NCI-H1436 (cell line): ENCODE results near the gene THSD7A.

Experiments used
- DNase-seq: peaks from one replicate; lab custom pipeline; 2025; lab: John Stamatoyannopoulos, UW

The THSD7A gene

GRCh38 chr7:11706666-11707605 is 125.1 kb downstream of the THSD7A start:
- DNase-seq = no peak

DNA sequence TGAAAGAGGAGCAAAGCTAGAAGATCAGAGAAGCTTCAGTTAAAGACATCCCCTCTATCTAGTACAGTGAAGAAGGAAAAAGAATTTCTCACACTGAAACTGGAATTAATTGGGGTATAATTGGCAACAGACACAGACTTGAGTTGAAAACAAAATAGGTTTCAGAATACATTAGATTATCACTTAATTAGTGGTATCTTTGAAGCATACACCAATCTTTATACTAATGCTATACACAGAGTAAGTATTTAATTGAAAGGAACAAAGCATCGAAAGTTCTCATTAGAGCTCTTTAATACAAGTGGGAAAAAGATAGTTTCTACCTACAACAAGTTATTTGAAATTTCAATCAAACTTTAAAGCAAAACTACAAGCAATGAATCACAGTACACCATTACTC is 128.2 kb downstream of the THSD7A start:
- no peak for DNase-seq

- DNase-seq = no peak
Observed at GRCh38 chr7:11702938-11703337, 129.1 kb downstream of the THSD7A start.

DNA sequence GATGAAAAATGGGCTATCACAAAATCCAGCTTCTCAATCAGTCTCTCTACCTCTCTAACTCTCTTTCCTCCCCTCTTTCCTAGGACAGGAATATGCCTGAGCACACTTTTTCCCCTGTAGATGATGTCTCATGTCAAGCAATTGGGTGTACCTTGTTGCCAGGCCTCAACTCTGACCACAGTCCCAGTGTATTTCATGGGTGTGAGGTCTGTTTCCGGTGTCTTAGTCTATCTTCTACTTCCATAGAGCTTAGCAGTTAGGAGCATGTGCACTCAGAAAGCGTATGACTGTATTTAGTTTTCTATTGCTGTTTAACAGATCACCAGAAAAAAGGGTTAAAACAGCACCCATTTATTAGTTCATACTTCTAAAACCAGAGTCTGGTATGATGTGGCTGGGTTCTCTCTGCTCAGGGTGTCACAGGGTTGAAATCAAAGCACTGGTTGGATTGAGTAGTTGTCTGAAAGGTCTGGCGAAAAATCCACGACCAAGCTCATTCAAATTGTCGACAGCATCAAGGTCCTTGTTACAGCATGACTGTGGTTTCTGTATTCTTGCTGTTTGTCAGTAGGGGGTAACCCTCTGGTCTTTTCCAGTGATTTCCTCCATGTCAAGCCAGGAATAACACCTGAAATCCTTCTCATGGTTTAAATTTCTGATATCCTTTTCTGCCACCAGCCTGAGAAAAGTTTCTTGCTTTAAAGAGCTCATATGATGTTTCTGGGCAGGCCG is 130.0 kb downstream of the THSD7A start:
- no peak for DNase-seq

DNA sequence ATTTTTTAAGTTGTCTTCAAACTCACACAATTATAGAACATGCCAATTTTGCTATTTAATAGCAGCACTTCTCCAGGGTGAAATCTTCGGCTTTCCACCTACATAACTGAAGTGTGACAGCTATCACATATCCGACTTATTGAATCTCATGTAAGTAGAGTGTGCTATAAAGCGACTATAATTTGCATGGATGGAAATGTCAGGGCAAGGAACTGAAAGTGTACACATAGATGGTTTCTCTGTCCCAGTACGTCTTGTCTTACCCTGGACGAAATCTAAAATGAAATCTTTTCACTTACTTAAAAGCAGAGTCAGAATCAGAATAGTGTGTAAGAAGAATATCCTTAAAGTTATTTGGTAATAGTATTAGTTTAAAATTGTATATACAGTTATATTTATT is 132.3 kb downstream of the THSD7A start:
- DNase-seq = no peak

DNA sequence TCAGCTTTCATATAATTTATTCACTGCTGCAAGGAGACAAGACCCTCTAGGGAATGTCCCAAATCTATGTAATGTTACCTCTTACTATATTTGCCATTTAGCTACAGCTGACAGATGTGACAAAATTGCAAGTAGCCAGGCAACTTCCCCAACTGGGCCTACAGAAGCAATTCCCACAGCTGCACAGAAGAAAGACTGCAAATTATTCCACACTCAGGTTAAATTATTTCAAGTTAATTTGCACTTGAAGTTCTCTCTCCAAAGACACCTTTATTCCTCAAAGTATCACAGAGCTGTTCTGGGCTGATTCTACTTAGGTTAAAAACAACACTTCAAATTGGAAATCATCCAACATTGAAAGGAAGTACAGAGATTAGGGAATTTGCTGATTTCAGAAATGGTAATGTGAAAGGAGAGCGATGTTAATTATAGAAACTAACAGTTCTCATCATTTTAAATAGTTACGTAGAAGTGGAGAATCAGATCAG is 133.6 kb downstream of the THSD7A start:
- peak; percentile 88 for DNase-seq

GRCh38 chr7:11690395-11690794 is 141.6 kb downstream of the THSD7A start:
- no peak for DNase-seq

DNA sequence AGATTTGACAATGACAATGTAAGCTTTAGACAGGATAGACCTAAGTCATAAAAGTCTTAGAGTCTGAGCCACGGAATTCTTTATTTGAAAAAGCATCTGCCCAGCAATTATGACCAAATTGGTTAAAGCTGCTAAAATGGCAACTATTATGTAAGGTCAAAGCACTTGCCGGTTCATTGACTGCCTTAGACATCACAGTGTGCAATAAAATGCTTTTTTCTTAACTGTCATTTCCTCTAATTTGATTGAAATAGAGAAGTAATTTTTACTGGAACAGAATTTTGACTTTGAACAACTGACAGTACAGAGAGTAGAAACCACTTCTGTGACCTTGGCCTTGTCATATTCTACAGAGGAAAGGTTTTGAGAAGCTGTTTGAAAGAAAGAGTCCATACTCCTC is 142.9 kb downstream of the THSD7A start:
- no peak for DNase-seq

DNA sequence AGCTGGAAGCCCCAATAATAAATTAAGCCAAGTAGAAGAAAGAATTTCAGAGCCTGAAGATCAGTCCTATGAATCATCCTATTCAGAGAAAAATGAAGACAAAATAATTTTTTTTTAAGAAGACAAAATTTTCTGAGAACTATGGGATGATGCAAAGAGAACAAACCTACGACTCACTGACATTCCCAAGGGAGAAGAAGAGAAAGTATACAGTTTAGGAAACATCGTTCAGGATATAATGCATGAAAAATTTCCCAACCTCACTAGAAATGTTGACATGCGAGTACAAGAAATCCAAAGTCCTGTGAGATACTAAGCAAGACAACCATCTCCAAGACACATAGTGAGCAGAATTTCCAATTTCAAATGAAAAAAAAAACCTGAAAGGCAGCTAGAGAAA is 150.5 kb downstream of the THSD7A start:
- no peak for DNase-seq

DNA sequence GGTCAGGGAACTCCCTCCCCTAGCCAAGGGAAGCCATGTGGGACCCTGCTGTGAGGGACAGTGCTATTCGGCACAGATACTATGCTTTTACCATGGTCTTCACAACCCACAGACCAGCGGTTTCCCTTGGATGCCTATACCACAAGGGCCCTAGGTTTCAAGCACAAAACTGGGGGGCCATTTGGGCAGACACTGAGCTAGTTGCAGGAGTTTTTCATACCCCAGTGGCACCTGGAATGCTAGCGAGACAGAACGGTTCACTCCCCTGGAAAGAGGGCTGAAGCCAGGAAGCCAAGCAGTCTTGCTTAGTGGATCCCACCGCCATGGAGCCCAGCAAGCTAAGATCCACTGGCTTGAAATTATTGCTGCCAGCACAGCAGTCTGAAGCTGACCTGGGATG is 156.8 kb downstream of the THSD7A start:
- no peak for DNase-seq

DNA sequence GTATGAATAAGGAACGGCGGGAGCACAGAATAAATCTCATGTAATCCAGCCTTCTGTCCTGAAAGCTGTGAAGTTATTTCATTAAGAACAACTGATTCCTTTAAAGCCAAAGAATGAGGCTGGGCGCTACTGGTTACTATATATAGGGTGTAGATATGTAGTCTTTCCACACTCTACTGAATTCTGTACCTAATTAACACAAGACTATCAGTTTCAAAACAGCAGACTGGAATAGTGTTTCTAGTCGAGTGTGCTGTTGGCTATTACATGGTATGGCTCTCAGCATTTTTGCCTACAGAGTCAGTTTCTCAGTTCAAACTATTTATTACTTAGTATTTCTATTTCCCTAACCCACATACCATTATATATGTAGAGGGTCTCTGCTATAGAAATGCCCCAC is 163.3 kb downstream of the THSD7A start:
- no peak for DNase-seq

- DNase-seq = no peak
Observed at GRCh38 chr7:11667810-11668185, 164.2 kb downstream of the THSD7A start.

DNA sequence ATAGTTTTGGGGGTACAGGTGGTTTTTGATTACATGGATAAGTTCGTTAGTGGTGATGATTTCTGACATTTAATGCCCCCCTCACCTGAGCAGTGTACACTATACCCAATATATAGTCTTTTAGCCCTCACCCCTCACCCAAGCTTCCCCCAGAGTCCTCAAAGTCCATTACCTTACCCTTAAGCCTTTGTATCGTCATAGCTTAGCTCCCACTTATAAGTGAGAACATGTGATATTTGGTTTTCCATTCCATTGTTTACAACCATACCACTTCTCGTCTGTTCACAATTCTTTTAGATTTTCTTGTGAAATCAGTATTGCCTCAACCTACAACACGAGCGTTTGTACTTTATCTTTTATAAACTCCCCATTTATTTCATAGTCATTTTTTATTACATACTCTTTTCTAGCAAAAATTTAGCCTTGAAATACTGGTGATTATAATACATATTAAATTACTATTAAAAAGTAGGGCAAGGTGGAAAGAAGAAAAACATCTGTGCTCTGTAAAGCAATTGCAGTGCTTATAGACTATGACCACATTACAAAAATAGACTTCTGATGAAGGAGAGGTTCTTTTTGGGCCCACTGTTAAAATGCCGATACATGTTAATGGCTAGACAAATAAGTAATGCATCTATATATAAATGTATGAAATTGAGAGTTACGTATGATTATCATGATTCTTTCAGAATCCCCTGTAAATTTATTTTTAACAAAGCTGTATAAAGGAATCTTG is 164.8 kb downstream of the THSD7A start:
- no peak for DNase-seq

DNA sequence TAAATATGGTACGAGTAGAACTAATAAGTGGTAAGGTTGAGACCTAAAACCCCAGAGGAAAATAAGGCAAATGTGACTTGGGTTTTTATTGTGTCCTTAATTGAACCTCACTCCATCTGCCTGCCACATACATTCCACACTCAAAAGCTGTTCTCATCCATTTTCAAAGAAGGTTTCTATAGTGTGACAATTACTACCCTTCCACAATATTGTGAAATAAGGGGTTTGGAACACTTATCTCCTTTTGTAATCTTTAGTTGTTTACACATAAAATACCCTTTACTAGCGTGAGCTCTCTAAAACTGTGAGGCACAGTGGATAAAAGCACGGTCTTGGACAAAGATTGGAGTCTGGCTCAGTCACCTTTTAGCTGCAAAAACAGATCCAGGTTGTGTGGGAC is 166.6 kb downstream of the THSD7A start:
- DNase-seq = peak; percentile 77

DNA sequence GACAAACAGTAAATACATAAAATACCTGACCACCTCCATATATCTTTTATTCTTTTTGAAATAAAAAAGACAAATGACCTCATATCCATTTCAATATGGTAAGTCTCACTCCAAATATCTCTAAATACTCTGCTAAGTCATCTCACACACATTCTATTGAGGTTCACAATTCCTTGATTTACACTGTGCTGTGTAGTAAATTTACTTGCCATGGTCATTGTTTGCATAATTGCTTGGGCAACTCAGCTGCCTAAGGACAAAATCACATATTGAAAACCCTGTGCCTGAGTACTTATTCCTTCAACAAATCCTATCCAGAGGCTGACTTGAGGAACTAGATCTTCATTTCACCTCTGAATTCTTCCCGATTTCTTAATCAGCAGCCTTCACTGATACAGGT is 176.4 kb downstream of the THSD7A start:
- no peak for DNase-seq

GRCh38 chr7:11655163-11655562 is 176.8 kb downstream of the THSD7A start:
- no peak for DNase-seq

DNA sequence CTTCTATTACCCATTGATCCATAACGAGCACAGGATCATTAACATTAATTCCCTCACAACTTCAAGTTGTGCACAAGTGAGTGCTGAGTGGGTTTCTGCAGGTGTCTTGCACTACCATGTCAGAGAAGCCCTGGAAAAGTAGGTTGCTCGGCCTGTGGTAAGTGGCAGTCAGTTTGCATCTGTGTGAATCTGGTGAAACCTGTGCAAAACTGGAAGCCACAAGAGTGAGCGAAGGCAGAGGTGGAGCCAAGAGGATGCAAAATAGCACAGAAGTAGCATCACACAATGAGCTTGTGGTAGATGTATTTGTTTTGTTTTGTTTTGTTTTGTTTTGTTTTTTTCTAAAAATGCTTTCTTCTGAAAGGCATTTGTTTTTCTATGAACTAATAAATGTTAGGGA is 181.5 kb downstream of the THSD7A start:
- DNase-seq = no peak

DNA sequence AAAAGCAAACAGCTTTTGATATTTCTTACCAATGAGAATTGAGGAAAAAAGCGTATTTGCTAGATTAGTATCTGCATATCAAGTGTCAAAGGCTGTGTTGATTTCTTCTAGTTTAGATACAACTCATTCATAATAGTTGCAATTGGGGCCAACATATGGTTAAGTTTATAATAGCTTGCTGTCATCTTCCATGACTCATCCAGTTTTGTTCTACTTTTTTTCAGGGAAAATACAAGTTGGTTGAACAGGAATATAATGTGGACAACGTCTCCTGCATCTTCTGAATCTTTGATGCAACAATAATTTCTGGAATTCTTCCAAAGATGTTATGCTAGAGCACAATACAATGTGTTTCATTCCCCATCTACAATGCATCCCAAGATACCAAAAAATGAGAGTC is 182.0 kb downstream of the THSD7A start:
- DNase-seq = no peak

DNA sequence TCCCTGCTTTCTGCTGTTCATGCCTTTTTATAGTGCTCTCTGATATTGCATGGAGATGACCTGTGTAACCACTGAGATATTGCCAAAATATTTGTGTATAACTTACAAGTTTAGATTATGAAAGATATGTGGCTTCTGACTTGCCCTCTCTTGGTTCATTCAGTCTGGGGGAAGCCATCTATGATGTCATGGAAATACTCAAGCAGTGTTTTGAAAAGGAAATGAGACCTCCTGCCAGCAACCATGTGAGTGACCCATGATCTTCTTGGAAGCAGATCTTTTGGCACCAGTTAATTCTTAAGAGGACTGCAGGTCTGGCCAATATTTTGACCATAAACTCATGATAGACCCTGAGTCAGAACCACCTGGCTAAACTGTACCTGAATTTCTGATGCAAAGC is 183.0 kb downstream of the THSD7A start:
- no peak for DNase-seq

GRCh38 chr7:11648101-11648500 is 183.9 kb downstream of the THSD7A start:
- DNase-seq = no peak

GRCh38 chr7:11642841-11643240 is 189.2 kb downstream of the THSD7A start:
- no peak for DNase-seq

DNA sequence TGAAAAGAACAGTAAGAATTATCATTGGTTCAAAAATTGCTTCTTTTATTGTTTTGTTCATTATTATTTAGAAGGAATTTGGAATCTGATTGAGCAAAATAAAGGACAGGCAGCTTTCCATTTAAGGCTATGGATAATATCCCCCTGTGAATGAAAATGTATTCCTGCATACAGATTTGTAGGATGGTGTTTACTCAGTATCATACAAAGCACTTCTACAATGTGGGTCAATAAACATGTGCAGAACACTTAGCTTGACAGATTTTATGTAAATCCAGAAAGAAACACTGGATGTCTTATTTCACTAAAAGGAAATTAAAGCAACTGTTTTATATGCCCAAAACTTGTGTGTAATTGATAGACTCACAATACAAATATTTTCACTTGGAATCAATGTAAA is 189.7 kb downstream of the THSD7A start:
- no peak for DNase-seq
